ENCODE data around the gene ACTRT2.

Gene ACTRT2

GRCh38 chr1:3030663-3031381, 9.6 kb downstream of the ACTRT2 start:
- POLR2A ChIA-PET = no interaction called here
- DNase-seq (ENCODE audit: low read depth, low spot score) = no peak
- TF ChIP-seq CTCF (IDR thresholded peaks at IDR 0.05; ENCODE audit: insufficient read depth, low read length, missing control alignments) = no peak
- no peak overlapping the region for H3K4me3 ChIP-seq (ENCODE audit: low read depth, low read length)
- CTCF ChIA-PET = no interaction called here

GRCh38 chr1:3031401-3032221, 10.3 kb downstream of the ACTRT2 start:
- CTCF ChIA-PET = no interaction called here
- POLR2A ChIA-PET = no interaction called here

GRCh38 chr1:3032371-3033039, 11.2 kb downstream of the ACTRT2 start:
- ChIA-PET POLR2A (no interaction called here), CTCF (no interaction called here)
- no peak overlapping the region for H3K4me3 ChIP-seq (ENCODE audit: low read depth, low read length)
- no peak for DNase-seq (ENCODE audit: low read depth, low spot score)
- no peak for TF ChIP-seq CTCF (IDR thresholded peaks at IDR 0.05; ENCODE audit: insufficient read depth, low read length, missing control alignments)

More at GRCh38 chr1:3031401-3032221, 10.3 kb downstream of the ACTRT2 start:
- no peak for TF ChIP-seq CTCF (IDR thresholded peaks at IDR 0.05; ENCODE audit: insufficient read depth, low read length, missing control alignments)
- DNase-seq (ENCODE audit: low read depth, low spot score) = no peak
- H3K4me3 ChIP-seq (ENCODE audit: low read depth, low read length) = no peak overlapping the region

GRCh38 chr1:3033040-3033789, 11.9 kb downstream of the ACTRT2 start:
- no peak for DNase-seq (ENCODE audit: low read depth, low spot score)
- no peak for TF ChIP-seq CTCF (IDR thresholded peaks at IDR 0.05; ENCODE audit: insufficient read depth, low read length, missing control alignments)
- ChIA-PET POLR2A (no interaction called here), CTCF (no interaction called here)
- no peak overlapping the region for H3K4me3 ChIP-seq (ENCODE audit: low read depth, low read length)

- H3K4me3 ChIP-seq (ENCODE audit: low read depth, low read length) = no peak overlapping the region
- TF ChIP-seq CTCF (IDR thresholded peaks at IDR 0.05; ENCODE audit: insufficient read depth, low read length, missing control alignments) = no peak
- no peak for DNase-seq (ENCODE audit: low read depth, low spot score)
- ChIA-PET POLR2A (no interaction called here), CTCF (no interaction called here)
These were observed 12.5 kb downstream of the ACTRT2 start for GRCh38 chr1:3033790-3034090.

GRCh38 chr1:3034162-3034561, 12.9 kb downstream of the ACTRT2 start:
- TF ChIP-seq CTCF (IDR thresholded peaks at IDR 0.05; ENCODE audit: insufficient read depth, low read length, missing control alignments) = no peak
- no peak overlapping the region for H3K4me3 ChIP-seq (ENCODE audit: low read depth, low read length)
- CTCF ChIA-PET = no interaction called here
- no peak for DNase-seq (ENCODE audit: low read depth, low spot score)
- POLR2A ChIA-PET = no interaction called here
